GM19328 (cell line): ENCODE data around the gene MACROH2A2.
"Not testable (repeated sequence)": the region's sequence is repeated elsewhere in the genome, so short reads cannot be mapped to it uniquely, and the experiment has no call there.

Source experiments
- ATAC-seq: cut with Tn5 transposase; IDR thresholded peaks from one replicate; pipeline ENCODE4 v1.9.1; 2021; ENCODE audit warnings: mild to moderate bottlenecking, moderate library complexity; ENCODE audit not compliant: unreplicated experiment

MACROH2A2 gene

DNA sequence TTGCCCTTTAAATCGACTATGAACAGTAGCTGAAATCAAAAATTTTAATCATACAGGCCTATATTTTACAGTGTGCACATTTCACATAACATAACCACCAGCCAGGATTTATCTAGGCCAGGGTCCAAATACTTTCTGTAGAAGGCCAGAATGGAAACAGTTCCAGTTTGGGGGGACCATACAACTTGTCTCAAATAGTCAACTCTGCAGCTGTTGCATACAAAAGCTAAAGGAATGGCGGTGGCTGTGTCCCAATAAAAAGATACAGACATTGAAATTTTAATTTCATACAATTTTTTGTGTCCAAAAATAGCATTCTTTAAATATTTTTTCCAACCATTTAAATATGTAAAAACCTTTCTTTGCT is 94.6 kb downstream of the MACROH2A2 start:
- no peak for ATAC-seq

DNA sequence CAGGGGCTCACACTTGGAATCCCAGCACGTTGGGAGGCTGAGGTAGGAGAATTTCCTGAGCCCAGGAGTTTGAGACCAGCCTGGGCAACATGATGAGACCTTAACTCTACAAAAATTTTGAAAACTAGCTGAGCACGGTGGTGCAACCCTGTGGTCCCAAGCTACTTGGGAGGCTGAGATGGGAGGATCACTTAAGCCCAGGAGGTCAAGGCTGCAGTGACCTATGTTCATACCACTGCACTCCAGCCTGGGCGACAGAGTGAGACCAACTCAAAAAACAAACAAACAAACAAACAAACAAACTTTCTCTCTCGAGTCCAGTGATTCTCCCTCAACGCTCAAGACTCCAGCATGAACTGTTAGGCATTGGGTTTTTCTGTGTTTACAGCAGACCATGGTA is 95.9 kb downstream of the MACROH2A2 start:
- ATAC-seq = no peak

DNA sequence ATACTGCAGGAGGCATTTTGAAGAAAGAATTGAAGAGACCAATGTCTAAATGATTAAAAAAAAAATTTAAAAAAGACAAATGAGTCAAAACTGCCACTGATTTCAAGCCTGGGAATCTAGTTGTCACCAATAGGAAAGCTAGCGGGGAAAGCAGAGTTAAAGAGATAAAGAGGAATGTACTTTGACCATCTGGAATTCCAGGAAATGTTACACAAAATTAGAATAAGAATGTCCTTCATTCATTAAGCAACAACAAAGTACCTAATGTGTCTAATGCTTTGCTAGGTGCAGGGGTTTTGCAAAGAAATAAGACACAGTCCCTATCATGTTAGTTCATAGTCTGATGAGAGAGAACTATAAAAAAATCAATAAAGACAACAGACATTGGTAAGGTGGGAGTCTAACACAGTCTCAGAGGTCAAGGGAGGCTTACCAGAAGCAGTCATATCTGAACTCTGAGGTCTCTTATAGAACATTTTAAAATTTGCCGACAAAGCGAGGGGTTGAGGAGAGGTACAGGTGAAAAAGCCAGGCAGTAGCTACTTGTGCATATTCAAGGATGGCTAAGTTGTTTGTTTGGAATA is 102.7 kb downstream of the MACROH2A2 start:
- no peak for ATAC-seq

DNA sequence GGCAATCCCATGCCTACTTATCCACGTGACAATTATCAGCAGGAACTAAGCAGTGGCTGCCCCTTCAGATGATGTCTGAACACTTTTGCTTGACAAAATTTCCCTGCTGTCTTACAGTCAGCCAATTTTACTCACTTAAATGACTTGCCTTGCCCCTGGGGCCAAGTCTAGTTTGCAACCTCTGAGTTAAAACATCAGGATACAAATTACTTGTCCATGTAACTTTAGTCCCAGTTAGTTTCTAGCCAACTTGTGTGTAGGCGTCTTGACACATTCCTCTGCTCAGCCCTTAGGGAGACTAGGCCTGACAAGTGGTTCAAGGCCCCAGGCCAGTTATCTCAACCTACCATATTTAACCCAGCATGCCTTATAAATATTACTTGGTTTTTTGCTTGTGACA is 105.5 kb downstream of the MACROH2A2 start:
- ATAC-seq = no peak

GRCh38 chr10:70159366-70159765 is 106.7 kb downstream of the MACROH2A2 start:
- ATAC-seq = not testable (repeated sequence)

- no peak for ATAC-seq
Measured at GRCh38 chr10:70160798-70161197, 108.2 kb downstream of the MACROH2A2 start.
